IMR-90 (cell line): Measurements from ENCODE around the gene GPC6. TPM values are rescaled to one million over a fixed set of nuclear protein-coding genes. Genes with fewer than 3 reads are reported as not detected.

Source experiments
- ATAC-seq: fragments of 200-7000 bp; cut with Tn5 transposase; 2 replicates; pipeline ENCODE4 v1.9.1; 2020; ENCODE audit warnings: low read depth, mild to moderate bottlenecking, moderate library complexity
- BruUV-seq: library from RNA; stranded (reverse); fragments of 400-500 nt; replicated peaks from 2 replicates; lab custom pipeline; 2021; lab: Mats Ljungman, UMichigan
- CTCF ChIA-PET: fragments of 300-600 bp; formaldehyde crosslinking; extraction: SDS; loops from one replicate; lab custom pipeline; 2021; ENCODE audit warnings: antibody characterized with exemption; lab: Yijun Ruan, JAX
- POLR2A ChIA-PET: fragments of 300-600 bp; sonication (Branson Sonifier 250); formaldehyde crosslinking; loops from one replicate; lab custom pipeline; 2022; ENCODE audit warnings: antibody characterized with exemption; ENCODE audit not compliant: unreplicated experiment; lab: Charles Lee
- DNase-seq: peaks from one replicate; pipeline ENCODE4 v3.0.0; 2013
- H2AFZ ChIP-seq: replicated peaks from 2 replicates; pipeline ENCODE3; 2013; ENCODE audit warnings: low read length, mild to moderate bottlenecking; ENCODE audit not compliant: poor library complexity
- H2AK5ac ChIP-seq: 2 replicates; pipeline ENCODE4 v1.6.1; 2013; ENCODE audit warnings: low read depth, low read length, inconsistent platforms
- H2AK9ac ChIP-seq: replicated peaks from 2 replicates; pipeline ENCODE3; 2013; ENCODE audit warnings: mild to moderate bottlenecking, low read depth, low read length, moderate library complexity; ENCODE audit not compliant: poor library complexity
- H2BK120ac ChIP-seq: 2 replicates; pipeline ENCODE4 v1.6.1; 2013; ENCODE audit warnings: low read depth, low read length, inconsistent platforms
- H2BK15ac ChIP-seq: 3 replicates; pipeline ENCODE4 v1.6.1; 2013; ENCODE audit warnings: low read depth, low read length, inconsistent platforms
- H2BK20ac ChIP-seq: 2 replicates; pipeline ENCODE4 v1.6.1; 2013; ENCODE audit warnings: low read depth, mild to moderate bottlenecking, inconsistent platforms, low read length, moderate library complexity
- H2BK5ac ChIP-seq: 2 replicates; pipeline ENCODE4 v1.6.1; 2013; ENCODE audit warnings: mild to moderate bottlenecking, low read depth, low read length, inconsistent platforms; ENCODE audit not compliant: poor library complexity, severe bottlenecking
- H3K14ac ChIP-seq: replicated peaks from 2 replicates; pipeline ENCODE4 v1.6.1; 2013; ENCODE audit warnings: low read depth, low read length, inconsistent platforms
- H3K18ac ChIP-seq: 2 replicates; pipeline ENCODE4 v1.6.1; 2013; ENCODE audit warnings: low read depth, low read length, control low read depth
- H3K23ac ChIP-seq: 2 replicates; pipeline ENCODE4 v1.6.1; 2013; ENCODE audit warnings: low read depth, low read length, inconsistent platforms
- H3K27ac ChIP-seq: 2 replicates; pipeline ENCODE4 v1.5.1; 2013; ENCODE audit warnings: mild to moderate bottlenecking, control low read depth, low read length; ENCODE audit not compliant: insufficient read depth
- H3K27me3 ChIP-seq: 2 replicates; pipeline ENCODE4 v1.6.1; 2013; ENCODE audit warnings: low read length; ENCODE audit not compliant: control insufficient read depth, insufficient read depth
- H3K36me3 ChIP-seq: 2 replicates; pipeline ENCODE4 v1.6.1; 2013; ENCODE audit warnings: low read length, mixed read lengths; ENCODE audit not compliant: control insufficient read depth, insufficient read depth
- H3K4ac ChIP-seq: 2 replicates; pipeline ENCODE4 v1.6.1; 2013; ENCODE audit warnings: low read depth, low read length, inconsistent platforms
- H3K4me1 ChIP-seq: 2 replicates; pipeline ENCODE4 v1.6.1; 2013; ENCODE audit warnings: low read length, mixed read lengths; ENCODE audit not compliant: control insufficient read depth, insufficient read depth
- H3K4me2 ChIP-seq: 2 replicates; pipeline ENCODE4 v1.6.1; 2013; ENCODE audit warnings: low read depth, mild to moderate bottlenecking, control low read depth, low read length, moderate library complexity
- H3K4me3 ChIP-seq: 2 replicates; pipeline ENCODE4 v1.5.1; 2013; ENCODE audit warnings: low read depth, mild to moderate bottlenecking, control low read depth, low read length, moderate library complexity; ENCODE audit not compliant: insufficient read depth
- H3K56ac ChIP-seq: 2 replicates; pipeline ENCODE4 v1.6.1; 2013; ENCODE audit warnings: low read length, inconsistent platforms; ENCODE audit not compliant: insufficient read depth; ENCODE audit errors: extremely low read depth
- H3K79me1 ChIP-seq, 2 experiments: 2 replicates each; pipeline ENCODE4 v1.6.1; 2013; ENCODE audit warnings: low read length in 2 of 2, inconsistent platforms in 1 of 2, low read depth in 1 of 2
- H3K9ac ChIP-seq: 2 replicates; pipeline ENCODE4 v1.6.1; 2013; ENCODE audit warnings: low read depth, low read length, control low read depth
- H3K9me1 ChIP-seq: 2 replicates; pipeline ENCODE4 v1.6.1; 2013; ENCODE audit warnings: low read length, inconsistent platforms; ENCODE audit not compliant: insufficient read depth
- H3K9me3 ChIP-seq: 2 replicates; pipeline ENCODE4 v1.6.1; 2013; ENCODE audit warnings: low read length; ENCODE audit not compliant: control insufficient read depth, insufficient read depth
- H4K20me1 ChIP-seq: 2 replicates; pipeline ENCODE4 v1.6.1; 2013; ENCODE audit warnings: low read length, inconsistent platforms; ENCODE audit not compliant: insufficient read depth
- H4K5ac ChIP-seq: 2 replicates; pipeline ENCODE4 v1.6.1; 2013; ENCODE audit warnings: mild to moderate bottlenecking, low read depth, low read length, control low read depth
- H4K8ac ChIP-seq, 2 experiments: 2 replicates each; pipeline ENCODE4 v1.6.1; 2013; ENCODE audit warnings: low read depth in 2 of 2, low read length in 2 of 2, control low read depth in 1 of 2, inconsistent platforms in 1 of 2
- H4K91ac ChIP-seq: 2 replicates; pipeline ENCODE4 v1.6.1; 2013; ENCODE audit warnings: low read depth, low read length, inconsistent platforms; ENCODE audit not compliant: insufficient read depth
- BHLHE40 ChIP-seq: fragments of 150-350 bp; IDR thresholded peaks from 2 replicates; pipeline ENCODE4 v1.6.1; 2016; ENCODE audit warnings: mild to moderate bottlenecking, low read depth, low read length
- MXI1 ChIP-seq: IDR thresholded peaks from 2 replicates; pipeline ENCODE4 v1.6.1; 2012; ENCODE audit warnings: low read depth, mild to moderate bottlenecking, low read length, moderate library complexity, borderline replicate concordance
- WGBS, 2 experiments: methylation state at CpG; one replicate each; pipeline versions ENCODE4 v1.1.5 to v1.1.7; 2013; ENCODE audit warnings: missing lambda C conversion rate in 2 of 2; ENCODE audit not compliant: insufficient read length in 1 of 2; ENCODE audit errors: extremely low coverage in 2 of 2; 5-methylcytosine and 5-hydroxymethylcytosine counted together
- dilution Hi-C: fragments of 300-500 bp; cut with HindIII; formaldehyde crosslinking; loops from one replicate; pipeline ENCODE4 v1.14.3; 2018; ENCODE audit warnings: low sequenced_read_pairs; ENCODE audit not compliant: unreplicated experiment
- in situ Hi-C: fragments of 300-500 bp; cut with MboI; formaldehyde crosslinking; loops from 3 replicates; pipeline ENCODE4 v1.14.3; 2019; ENCODE audit warnings: low sequenced_read_pairs, inconsistent platforms, mixed read lengths
- intact Hi-C: fragments of 100-400 bp; cut with micrococcal nuclease; formaldehyde crosslinking; loops from 2 replicates; pipeline ENCODE4 v1.10.0; 2022
- polyA plus RNA-seq, 3 experiments: library from polyadenylated mRNA; depleted of rRNA; stranded (reverse); fragments of >200 nt; gene quantifications; 2 replicates each; pipeline ENCODE4 v1.2.3, GENCODE V29; 2012; ENCODE audit warnings: low replicate concordance in 1 of 3
- total RNA-seq: library from RNA; depleted of rRNA; stranded (reverse); fragments of >200 nt; gene quantifications from 2 replicates; pipeline ENCODE4 v1.2.3, GENCODE V29; 2012

Gene GPC6
- total and polyA plus RNA-seq, 2 of the 4 experiments (the other 2 are of a cell fraction) = 14.9 to 39.4 TPM

DNA sequence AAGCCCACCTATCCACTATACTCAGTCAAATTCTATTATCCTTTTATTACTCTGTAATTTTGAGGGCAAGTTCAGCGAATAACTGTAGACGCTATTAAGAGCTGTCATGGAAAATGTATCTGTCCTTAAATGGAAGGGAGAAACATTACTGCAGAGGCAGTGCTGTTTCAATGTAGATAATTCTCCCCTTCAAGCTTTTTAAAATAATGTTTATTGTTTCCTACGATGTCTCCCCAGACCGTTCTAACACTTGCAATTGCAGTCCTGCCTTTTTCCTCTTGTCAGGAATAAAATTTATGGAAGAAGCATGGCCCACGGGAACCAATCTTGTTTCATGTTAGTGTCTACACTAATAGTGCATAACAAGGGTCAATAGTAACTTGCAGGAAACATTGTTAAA is 159.5 kb downstream of the GPC6 start:
- BruUV-seq = no TSS peak
- dilution Hi-C loops = no loop called here
- Histone ChIP-seq H2AK5ac (no peak overlapping the region), H4K20me1 (no peaks in the 10 kb centered on the region), H3K79me1 (no peaks in the 10 kb centered on the region), H3K27ac (no peak overlapping the region), H2AK9ac (no peak overlapping the region), H2BK5ac (no peak overlapping the region), H4K91ac (no peak overlapping the region), H2AFZ (no peak overlapping the region), H3K18ac (no peak overlapping the region), H3K9me3 (no peaks in the 10 kb centered on the region), H3K56ac (no peak overlapping the region), H3K4me2 (no peak overlapping the region), H3K27me3 (no peaks in the 10 kb centered on the region), H3K14ac (no peak overlapping the region), H3K4me3 (no peak overlapping the region), H3K36me3 (no peaks in the 10 kb centered on the region), H2BK120ac (no peak overlapping the region), H2BK20ac (no peak overlapping the region), H3K23ac (no peak overlapping the region), H3K9me1 (no peaks in the 10 kb centered on the region), H3K4me1 (no peaks in the 10 kb centered on the region), H4K8ac (no peak overlapping the region), H3K9ac (no peak overlapping the region), H4K5ac (no peak overlapping the region), H2BK15ac (no peak overlapping the region), H3K4ac (no peak overlapping the region)
- no peak for DNase-seq
- intact Hi-C loops = no loop called here
- ChIA-PET POLR2A (no interaction called here), CTCF (interaction anchor here (0.6 kb wide), 1 partner anchor 136 kb away, joined by 6 read pairs; no protein-coding TSS in a partner anchor)
- WGBS, 2 experiments = no CpG with 5 or more reads among the region's 5 CpGs
- no peak for ATAC-seq
- TF ChIP-seq BHLHE40 = no peak
- no peak for TF ChIP-seq MXI1
- in situ Hi-C loops = no loop called here
